Measurements from ENCODE around the gene LRPAP1.
"Not testable (repeated sequence)": the region's sequence is repeated elsewhere in the genome, so short reads cannot be mapped to it uniquely, and the experiment has no call there.

LRPAP1 gene

DNA sequence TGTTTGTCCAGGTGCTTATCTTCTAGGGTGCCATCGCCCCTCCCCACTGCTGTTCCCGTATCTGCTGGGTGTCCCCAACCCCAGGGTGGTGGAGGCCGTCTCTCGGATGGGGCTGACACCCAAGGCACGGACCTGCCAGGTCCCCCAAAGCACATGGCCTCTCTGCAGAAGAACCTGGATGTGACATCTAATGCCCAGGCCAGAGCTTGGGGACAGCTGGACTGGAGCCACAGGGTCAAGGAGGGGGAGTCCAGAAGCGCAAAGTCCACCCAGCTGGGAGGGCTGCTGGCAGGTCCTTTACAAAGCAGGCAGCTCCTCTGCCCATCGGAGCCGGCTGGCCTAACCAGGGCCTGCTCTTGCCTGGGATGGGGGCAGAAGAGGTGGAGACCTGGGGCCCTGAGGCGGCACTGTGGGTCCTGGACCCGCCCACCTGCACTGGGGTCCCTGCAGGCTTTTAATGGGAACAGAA, 69.9 kb downstream of the LRPAP1 start:
- Histone ChIP-seq H3K9ac (ENCODE audit: low read depth in 1 of 2, low read length in 2 of 2) (no peak overlapping the region), H3K27ac (ENCODE audit: low read depth in 2 of 2, low read length in 2 of 2) (no peak overlapping the region), H3K9me3 (ENCODE audit: control insufficient read depth in 2 of 2, low read length in 2 of 2) (no peaks in the 10 kb centered on the region), H3K27me3 (ENCODE audit: control insufficient read depth in 2 of 2, insufficient read depth in 2 of 2, low read length in 2 of 2) (peaks cover 15 to 16% of the 10 kb centered on the region in 2 donors), H3K4me3 (ENCODE audit: low read length in 2 of 2) (no peak overlapping the region), H3K36me3 (ENCODE audit: control insufficient read depth in 2 of 2, insufficient read depth in 2 of 2, low read length in 2 of 2) (no peaks in the 10 kb centered on the region), H3K4me1 (ENCODE audit: control insufficient read depth in 2 of 2, insufficient read depth in 2 of 2, low read length in 2 of 2) (no peaks in the 10 kb centered on the region)

- no peak overlapping the region for H3K9ac ChIP-seq (ENCODE audit: low read depth in 1 of 2, low read length in 2 of 2)
- peaks cover 15 to 16% of the 10 kb centered on the region in 2 donors for H3K27me3 ChIP-seq (ENCODE audit: control insufficient read depth in 2 of 2, insufficient read depth in 2 of 2, low read length in 2 of 2)
- H3K27ac ChIP-seq (ENCODE audit: low read depth in 2 of 2, low read length in 2 of 2): no peak overlapping the region
- H3K4me1 ChIP-seq (ENCODE audit: control insufficient read depth in 2 of 2, insufficient read depth in 2 of 2, low read length in 2 of 2): no peaks in the 10 kb centered on the region
- no peaks in the 10 kb centered on the region for H3K9me3 ChIP-seq (ENCODE audit: control insufficient read depth in 2 of 2, low read length in 2 of 2)
- no peaks in the 10 kb centered on the region for H3K36me3 ChIP-seq (ENCODE audit: control insufficient read depth in 2 of 2, insufficient read depth in 2 of 2, low read length in 2 of 2)
- no peak overlapping the region for H3K4me3 ChIP-seq (ENCODE audit: low read length in 2 of 2)
Measured at GRCh38 chr4:3461515-3462291, 70.5 kb downstream of the LRPAP1 start.

DNA sequence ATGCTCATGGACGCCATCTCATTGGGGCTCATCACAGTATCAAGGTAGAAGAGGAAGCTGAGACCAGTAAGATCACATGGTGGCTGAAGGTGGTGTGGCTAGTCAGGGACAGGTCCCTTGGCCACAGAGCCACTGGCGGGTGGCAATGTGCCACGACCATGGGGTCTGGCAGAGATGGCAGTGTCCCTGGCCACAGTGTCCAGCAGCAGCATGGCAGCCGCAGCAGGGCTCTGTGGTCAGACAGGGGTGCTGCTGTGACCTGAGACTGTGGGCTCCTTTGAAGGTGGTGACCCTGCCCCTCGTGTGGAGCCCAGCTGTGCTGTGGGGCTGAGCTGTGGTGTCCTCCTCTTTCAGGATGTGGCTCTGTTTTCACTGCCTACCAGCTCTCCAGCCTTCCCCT, 71.3 kb downstream of the LRPAP1 start:
- H3K9ac ChIP-seq (ENCODE audit: low read depth in 1 of 2, low read length in 2 of 2): no peak overlapping the region
- H3K27ac ChIP-seq (ENCODE audit: low read depth in 2 of 2, low read length in 2 of 2): no peak overlapping the region
- H3K36me3 ChIP-seq (ENCODE audit: control insufficient read depth in 2 of 2, insufficient read depth in 2 of 2, low read length in 2 of 2): no peaks in the 10 kb centered on the region
- H3K27me3 ChIP-seq (ENCODE audit: control insufficient read depth in 2 of 2, insufficient read depth in 2 of 2, low read length in 2 of 2): peaks cover 15 to 16% of the 10 kb centered on the region in 2 donors
- no peaks in the 10 kb centered on the region for H3K9me3 ChIP-seq (ENCODE audit: control insufficient read depth in 2 of 2, low read length in 2 of 2)
- no peak overlapping the region for H3K4me3 ChIP-seq (ENCODE audit: low read length in 2 of 2)
- H3K4me1 ChIP-seq (ENCODE audit: control insufficient read depth in 2 of 2, insufficient read depth in 2 of 2, low read length in 2 of 2): no peaks in the 10 kb centered on the region

DNA sequence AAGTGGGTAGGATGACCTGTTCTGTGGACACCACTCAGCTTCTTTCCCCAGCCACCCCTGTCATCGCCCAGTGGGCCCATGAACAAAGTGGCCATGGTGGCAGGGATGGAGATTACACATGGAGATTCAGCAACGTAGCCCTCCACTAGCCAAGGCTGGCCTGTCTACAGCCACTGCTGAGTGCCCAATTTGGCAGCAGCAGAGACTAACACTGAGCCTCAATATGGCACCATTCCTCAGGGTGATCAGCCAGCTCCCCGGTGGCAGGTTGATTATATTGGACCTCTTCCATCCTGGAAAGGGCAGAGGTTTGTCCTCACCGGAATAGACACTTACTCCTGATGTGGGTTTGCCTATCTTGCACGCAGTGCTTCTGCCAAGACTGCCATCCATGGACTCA, 73.1 kb downstream of the LRPAP1 start:
- not testable (repeated sequence) for H3K36me3 ChIP-seq (ENCODE audit: control insufficient read depth in 2 of 2, insufficient read depth in 2 of 2, low read length in 2 of 2); H3K27ac ChIP-seq (ENCODE audit: low read depth in 2 of 2, low read length in 2 of 2); H3K9ac ChIP-seq (ENCODE audit: low read depth in 1 of 2, low read length in 2 of 2); H3K4me1 ChIP-seq (ENCODE audit: control insufficient read depth in 2 of 2, insufficient read depth in 2 of 2, low read length in 2 of 2); H3K9me3 ChIP-seq (ENCODE audit: control insufficient read depth in 2 of 2, low read length in 2 of 2); H3K4me3 ChIP-seq (ENCODE audit: low read length in 2 of 2)
- H3K27me3 ChIP-seq (ENCODE audit: control insufficient read depth in 2 of 2, insufficient read depth in 2 of 2, low read length in 2 of 2): peaks cover 11 to 12% of the 10 kb centered on the region in 2 donors

DNA sequence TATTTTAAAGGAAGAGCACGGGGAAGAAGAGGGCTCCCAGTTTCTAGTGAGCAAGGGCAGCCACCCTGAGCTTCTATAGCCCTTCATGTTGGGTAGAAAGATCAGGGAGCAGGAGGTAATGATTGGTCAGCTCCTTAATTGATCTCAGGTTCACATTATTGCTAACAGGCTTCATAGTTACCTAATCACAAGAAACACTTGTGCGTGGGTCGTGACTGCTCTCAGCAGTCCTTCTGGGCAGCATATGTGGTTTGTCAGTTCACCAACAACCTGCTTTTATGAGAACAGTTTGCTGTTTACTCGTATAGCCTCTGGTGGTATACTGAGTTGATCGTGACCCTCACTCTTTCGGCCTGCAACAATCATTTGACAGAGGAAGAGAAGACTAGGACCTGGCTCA, 73.9 kb downstream of the LRPAP1 start:
- Histone ChIP-seq H3K9ac (ENCODE audit: low read depth in 1 of 2, low read length in 2 of 2) (no peak overlapping the region), H3K27me3 (ENCODE audit: control insufficient read depth in 2 of 2, insufficient read depth in 2 of 2, low read length in 2 of 2) (peaks cover 8 to 11% of the 10 kb centered on the region in 2 donors), H3K36me3 (ENCODE audit: control insufficient read depth in 2 of 2, insufficient read depth in 2 of 2, low read length in 2 of 2) (no peaks in the 10 kb centered on the region), H3K9me3 (ENCODE audit: control insufficient read depth in 2 of 2, low read length in 2 of 2) (no peaks in the 10 kb centered on the region), H3K4me3 (ENCODE audit: low read length in 2 of 2) (no peak overlapping the region), H3K27ac (ENCODE audit: low read depth in 2 of 2, low read length in 2 of 2) (no peak overlapping the region), H3K4me1 (ENCODE audit: control insufficient read depth in 2 of 2, insufficient read depth in 2 of 2, low read length in 2 of 2) (no peaks in the 10 kb centered on the region)

- not testable (repeated sequence) for H3K9me3 ChIP-seq (ENCODE audit: control insufficient read depth in 2 of 2, low read length in 2 of 2); H3K4me1 ChIP-seq (ENCODE audit: control insufficient read depth in 2 of 2, insufficient read depth in 2 of 2, low read length in 2 of 2); H3K4me3 ChIP-seq (ENCODE audit: low read length in 2 of 2); H3K27ac ChIP-seq (ENCODE audit: low read depth in 2 of 2, low read length in 2 of 2); H3K27me3 ChIP-seq (ENCODE audit: control insufficient read depth in 2 of 2, insufficient read depth in 2 of 2, low read length in 2 of 2); H3K36me3 ChIP-seq (ENCODE audit: control insufficient read depth in 2 of 2, insufficient read depth in 2 of 2, low read length in 2 of 2); H3K9ac ChIP-seq (ENCODE audit: low read depth in 1 of 2, low read length in 2 of 2)
Measured at GRCh38 chr4:3455596-3455995, 76.6 kb downstream of the LRPAP1 start.

Data from mucosa of rectum (tissue), 2 donors.